Stimulated activated CD8-positive, alpha-beta memory T cell treated with anti-CD3 and anti-CD28 coated beads, Interleukin-15, amount 100 ng/mL, for 24 hours (primary cell): ENCODE data around the gene HOOK2.
"Not testable (repeated sequence)": the region's sequence is repeated elsewhere in the genome, so short reads cannot be mapped to it uniquely, and the experiment has no call there.

Source experiments
- DNase-seq: peaks from one replicate; pipeline ENCODE4 v3.0.0-alpha.2; 2020; ENCODE audit warnings: low read depth

Gene HOOK2

DNA sequence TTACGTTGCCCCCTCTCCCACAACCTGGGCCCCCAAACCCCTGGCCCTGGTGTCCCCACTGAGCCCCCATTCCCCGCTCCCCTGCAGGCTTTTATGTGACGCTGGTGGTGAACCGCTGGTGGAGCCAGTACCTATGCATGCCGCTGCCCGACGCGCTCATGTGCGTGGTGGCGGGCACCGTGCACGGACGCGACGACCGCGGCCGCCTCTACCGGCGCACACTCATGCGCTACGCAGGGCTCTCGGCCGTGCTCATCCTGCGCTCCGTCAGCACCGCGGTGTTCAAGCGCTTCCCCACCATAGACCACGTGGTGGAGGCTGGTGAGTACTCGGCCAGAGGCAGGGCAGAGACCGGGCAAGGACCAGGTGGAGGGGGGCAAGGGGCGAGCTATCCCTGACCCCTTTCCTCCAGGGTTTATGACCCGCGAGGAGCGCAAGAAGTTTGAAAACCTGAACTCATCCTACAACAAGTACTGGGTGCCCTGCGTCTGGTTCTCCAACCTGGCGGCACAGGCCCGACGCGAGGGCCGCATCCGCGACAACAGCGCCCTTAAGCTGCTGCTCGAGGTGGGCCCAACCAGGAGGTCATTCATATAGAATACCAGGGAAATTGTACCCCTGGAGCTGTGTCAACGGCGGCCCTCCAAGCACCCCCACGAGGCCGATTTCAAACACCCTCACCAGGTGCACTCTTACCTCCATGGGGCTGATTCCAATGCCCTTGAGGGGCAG lies 20.7 kb downstream of the HOOK2 start:
- DNase-seq: no peak

DNA sequence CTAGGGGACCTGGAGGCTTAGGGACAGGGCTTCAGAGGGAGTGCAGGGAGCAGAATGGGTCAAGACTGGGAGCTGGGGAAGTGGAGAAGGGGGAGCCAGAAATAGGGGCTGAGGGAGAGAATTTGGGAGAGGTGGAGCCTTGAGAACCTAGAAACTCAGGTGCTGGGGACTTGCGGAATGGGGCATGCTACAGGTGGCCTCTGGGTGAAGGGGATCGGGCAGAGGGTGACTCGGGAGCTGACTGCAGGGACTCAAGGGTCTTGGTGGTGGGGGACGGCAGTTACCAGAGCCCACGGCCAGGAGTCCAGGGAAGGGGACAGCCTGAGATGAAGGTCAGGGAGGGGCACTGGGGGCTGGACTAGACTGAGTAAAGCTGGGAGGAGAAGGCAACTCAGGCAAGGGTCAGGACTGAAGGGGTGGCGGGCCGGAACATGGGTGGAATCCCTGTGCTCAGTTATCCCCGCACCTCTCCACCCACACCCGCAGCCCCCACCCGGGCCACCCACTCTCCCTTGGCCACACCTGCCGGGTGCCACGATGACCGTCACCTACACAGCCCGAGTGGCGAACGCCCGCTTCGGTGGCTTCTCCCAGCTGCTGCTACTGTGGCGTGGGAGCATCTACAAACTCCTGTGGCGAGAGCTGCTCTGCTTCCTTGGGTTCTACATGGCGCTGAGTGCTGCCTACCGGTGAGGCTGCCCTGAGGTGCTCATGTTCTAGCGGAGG lies 23.1 kb downstream of the HOOK2 start:
- DNase-seq: no peak

DNA sequence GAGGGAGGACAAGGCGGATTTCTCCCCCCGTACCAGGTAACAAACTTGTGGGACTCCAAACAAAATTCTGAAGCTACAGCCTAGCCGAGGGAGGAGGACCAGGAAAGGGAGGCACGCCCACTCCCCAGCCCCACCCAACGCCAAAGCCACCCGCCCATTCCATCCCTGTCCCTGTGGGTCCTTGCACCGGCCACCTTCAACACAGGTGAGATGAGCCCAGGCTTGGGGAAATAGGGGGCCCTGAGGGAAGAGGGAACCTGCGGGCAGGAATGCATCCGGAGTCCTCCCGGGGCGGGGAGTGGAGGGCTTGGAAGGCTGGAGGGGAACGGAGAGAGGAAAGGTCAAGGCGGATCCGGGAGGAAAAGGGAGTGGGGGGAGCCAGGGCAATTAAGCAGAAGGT lies 23.7 kb downstream of the HOOK2 start, which contains the start of gene BEST2:
Gene BEST2, plus strand, starts transcription at position 157 of the 400 bp plus-strand sequence. CDS start 802 bp downstream, outside the sequence.
- DNase-seq: no peak

DNA sequence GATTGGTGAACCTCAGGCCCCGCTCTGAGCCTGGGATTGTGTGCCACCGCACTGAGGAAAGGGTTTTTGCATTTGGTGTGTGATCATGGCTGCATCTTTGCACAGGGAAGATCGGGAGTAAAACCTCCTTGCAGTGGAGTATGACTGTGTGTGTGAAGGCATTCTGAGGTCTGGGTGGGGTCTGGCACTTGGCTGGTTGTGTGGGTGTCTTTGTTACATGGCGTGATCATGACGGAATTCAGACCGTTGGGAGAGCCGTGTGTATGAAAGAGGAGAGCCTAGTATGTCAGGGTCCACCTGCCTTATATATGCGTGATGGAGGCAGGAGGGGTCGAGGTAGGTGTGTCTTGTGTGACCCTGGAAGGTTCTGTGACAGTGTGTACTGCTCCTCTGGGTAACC lies 24.5 kb downstream of the HOOK2 start:
- no peak for DNase-seq

DNA sequence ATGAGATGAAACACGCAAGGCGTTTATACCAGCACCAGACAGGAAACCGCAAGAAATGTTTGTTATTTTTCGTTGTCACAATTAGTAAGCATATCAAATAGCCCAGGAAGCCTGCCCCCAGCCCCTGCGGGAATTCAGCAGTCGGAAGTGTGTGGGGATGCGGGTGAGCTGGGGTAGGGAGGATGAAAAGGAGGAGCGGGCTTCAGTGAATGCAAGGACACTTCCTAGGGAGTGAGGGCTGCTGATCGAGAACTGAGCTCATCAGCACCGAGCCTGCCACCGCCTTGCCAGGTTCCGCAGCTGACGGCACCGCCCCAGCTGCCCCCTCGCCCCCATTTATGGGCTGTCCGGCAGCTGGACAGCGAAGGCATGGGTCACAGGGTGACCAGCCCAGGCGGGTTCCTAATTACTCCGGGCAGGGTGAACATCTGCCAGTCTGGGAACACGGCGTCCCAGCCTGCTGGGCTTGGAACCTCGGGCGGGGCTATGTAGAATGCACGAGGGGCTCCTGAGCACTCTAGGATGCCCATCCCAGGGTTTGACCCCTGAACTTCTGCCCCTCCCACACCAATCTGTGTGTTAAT lies 25.3 kb downstream of the HOOK2 start:
- no peak for DNase-seq

DNA sequence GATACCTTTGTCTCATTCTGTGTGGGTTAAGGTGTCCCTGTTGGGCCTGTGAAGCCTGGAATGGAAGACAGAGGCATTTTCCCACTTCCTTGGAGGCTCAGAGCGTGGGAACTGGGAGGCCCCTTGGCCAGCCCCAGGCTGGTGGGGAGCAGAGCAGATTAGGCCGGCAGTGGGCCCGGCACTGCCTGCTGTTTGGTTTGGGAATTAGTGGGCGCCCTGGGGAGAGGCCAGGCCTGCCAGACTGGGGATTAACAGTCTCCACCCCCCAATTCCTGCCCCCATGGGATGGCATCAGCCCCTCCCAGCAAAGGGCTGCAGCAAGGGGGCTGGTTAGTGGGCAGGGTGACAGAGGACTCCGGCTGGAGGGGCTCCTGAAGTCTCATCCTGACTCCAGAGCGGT lies 26.9 kb downstream of the HOOK2 start:
- DNase-seq: no peak

DNA sequence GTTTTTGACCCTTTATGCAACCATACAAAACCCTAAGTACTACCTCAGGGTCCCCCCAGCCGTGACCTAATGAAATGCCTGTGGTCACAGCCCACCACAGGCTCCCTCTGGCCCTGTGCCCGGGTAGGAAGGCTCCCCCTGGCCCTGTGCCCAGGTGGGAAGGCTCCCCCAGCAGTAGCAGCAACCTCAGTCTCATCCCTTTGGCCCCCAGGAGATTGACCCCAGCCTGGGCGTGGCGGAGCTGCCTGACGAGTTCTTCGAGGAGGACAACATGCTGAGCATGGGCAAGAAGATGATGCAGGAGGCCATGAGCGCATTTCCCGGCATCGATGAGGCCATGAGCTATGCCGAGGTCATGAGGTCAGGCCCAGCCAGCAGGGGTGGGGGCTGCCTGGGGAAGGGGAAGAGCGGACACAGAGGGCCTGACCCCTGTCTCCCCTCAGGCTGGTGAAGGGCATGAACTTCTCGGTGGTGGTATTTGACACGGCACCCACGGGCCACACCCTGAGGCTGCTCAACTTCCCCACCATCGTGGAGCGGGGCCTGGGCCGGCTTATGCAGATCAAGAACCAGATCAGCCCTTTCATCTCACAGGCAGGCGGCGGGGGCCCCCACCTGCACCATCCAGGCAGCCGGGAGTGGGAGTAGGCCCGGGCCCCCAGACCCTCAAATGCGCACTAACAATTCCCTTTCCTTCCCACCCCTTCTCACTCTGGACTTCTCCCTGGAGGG lies 30.0 kb downstream of the HOOK2 start:
- DNase-seq: no peak

DNA sequence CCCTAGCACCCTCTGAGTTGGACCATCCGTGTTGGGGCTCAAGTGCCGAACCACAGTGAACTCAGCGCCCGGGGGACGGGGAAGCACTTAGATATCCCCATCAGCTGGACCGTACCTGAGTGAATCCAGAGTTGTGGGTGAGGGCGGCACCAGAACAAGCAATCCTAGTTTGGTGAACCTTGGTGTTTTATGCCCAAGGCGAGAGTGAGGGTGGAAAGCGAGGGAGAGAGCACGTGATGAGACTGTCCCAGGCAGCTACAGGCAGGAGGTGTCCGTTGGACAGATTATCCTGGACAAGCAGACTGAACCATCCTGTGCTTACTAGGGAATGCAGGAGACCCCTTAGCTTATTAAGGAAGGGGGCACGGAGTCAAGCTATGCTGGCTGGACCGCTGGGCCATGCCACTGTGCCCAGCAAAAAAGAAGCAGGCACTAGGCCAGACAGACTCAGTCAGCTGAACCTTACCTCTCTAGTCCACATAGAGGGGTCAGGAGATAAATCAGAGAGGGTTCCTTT lies 37.5 kb downstream of the HOOK2 start:
- no peak for DNase-seq

DNA sequence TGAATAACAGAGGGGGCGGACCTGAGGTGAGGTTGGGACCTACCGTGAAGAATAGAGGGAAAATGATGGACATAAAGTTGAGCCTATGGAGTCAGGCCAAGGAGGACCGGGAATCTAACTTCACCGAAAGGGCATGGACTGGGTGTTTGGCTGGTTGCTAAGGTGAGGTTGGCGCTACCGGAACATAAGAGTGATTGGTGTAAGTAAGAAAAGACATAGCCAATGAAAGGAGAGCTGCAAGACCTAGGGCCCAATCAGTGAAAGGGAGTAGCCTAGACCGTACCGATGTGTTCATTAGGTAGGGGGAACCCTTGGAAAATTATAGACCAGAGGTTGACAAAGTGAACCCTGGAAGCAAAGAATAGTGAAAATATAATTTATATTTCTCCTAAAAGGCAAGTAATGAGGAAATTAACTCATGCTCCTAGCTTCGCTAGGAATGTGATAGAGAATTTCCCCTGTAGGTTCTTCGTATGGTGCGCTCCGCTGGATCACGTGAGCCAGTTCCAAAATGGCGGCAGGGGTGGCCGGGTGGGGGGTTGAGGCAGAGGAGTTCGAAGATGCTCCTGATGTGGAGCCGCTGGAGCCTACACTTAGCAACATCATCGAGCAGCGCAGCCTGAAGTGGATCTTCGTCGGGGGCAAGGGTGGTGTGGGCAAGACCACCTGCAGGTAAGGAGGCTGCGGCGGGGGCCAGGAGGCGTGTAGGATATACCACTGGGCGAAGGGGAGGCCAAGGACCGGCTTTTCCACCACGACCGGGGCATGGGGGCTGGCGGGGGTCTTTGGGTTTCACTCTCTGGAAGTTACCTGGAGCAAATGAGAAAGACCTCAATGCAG lies 38.1 kb downstream of the HOOK2 start, which contains the start of gene GET3:
Gene GET3, plus strand, starts transcription at position 503 of the 840 bp plus-strand sequence. Its CDS starts 9 bp downstream, at position 512.
- peak; percentile 53 for DNase-seq

DNA sequence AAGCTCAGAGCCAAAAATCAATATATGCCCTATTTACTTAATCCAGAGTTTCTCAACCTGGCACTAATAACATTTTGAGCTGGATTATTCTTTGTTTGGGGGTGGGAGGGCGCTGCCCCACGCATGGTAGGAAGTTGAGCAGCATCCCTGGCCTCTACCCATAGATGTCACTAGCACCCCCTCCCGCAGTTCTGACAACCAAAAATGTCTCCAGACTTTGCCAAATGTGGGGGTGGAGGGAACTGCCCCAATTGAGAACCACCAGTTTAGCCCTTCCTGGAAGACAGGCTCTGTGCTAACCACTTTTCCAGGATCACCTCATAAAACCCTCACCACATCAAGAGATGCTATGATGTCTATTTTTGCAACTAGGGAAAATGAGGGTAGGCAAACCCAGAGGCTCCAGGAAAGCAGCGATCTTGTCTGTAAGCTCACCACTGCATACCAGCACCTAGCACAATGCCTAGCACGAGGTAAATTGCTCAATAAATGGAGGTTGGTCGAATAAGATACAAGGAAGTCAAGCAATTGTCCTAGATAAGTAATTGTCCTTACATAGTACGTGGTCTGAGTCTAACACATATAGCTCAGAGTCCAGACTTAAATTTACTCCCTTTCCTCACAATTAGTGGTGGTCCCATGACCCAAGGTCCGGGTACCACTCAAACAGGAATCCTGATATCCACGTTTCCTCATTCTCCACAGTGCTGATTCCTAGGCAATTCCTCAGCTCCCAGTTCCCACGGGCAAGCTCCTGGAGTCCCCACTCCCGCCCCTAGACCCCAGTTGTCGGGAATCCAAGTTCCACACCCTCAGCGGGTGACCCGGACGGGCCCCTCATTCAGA lies 41.8 kb downstream of the HOOK2 start:
- no peak for DNase-seq

DNA sequence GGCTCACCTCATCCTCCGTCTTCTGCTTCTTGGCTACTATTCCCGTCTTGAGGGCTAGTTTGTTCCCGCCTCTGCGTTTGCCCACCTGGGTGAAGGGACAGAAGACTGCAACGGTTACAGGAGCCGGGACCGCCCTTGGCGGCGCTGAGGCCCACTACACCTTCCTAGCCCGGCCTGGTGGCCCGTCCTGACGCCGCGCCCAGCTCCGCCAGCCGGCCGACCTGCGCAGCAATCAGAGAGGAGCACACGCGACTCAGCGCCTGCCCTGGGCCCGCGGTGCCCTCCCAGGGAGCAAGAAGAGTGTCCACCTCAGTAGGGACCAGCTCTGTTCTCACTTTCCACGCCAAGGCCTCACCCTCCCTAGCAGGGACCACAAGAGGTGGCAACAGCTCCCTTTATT lies 44.0 kb downstream of the HOOK2 start:
- DNase-seq: no peak

DNA sequence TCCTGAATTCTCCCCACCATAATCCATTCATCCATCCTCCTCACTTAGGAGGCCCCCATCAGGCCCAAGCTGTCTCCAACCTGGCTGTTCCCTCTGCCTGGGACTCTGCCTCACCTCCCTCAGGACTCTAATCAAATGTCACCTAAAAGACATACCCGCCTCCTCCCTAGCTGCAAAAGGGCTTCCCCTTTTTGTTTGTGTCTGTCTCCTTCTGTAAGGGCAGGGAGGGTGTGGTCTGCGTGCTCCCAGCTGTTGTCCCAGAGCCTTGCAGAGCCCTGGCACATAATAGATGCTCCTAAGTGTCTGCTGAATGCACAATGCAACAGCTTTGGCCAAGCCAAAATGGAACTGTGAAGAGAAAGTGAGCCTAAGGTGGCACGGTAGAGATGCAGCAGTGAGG lies 45.3 kb downstream of the HOOK2 start:
- no peak for DNase-seq

DNA sequence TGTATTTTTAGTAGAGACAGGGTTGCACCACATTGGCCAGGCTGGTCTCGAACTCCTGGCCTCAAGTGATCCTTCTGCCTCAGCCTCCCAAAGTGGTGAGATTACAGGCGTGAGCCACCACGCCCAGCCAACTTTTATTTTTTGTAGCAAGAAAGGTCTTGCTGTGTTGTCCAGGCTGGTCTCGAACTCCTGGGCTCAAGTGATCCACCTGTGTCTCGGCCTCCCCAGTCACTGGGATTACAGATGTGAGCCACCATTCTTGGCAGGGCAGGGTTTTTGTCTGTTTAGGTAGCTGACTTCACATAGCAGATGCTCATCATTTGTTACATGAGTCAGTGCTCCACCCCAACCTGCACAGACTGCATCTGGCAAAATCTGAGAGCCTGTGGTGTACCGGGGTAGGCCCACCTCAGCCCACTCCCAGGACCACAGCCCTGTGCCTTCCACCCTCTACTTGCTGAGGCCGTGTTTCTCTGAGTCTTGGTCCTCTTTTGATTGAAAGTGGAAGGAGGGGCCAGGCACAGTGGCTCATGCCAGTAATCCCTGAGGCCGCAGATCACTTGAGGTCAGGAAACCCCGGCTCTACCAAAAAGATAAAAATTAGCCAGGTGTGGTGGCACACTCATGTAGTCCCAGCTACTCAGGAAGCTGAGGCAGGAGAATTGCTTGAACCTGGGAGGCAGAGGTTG lies 47.5 kb downstream of the HOOK2 start:
- DNase-seq: no peak

DNA sequence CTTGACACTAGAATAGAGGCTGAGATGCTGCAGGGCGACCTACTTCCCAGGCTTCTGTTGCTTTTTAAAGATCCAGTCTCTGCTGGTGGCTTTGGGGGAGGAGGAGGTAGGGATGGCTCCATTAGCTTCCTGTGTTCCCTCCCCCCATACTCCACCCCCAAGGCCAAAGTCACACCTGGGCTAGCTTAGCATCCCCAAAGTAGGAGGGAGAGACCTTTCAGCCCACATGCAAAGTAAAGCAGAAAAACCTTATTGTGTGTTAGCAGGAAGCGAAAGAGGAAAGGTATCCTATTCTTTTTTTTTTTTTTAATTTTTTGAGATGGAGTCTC lies 48.4 kb downstream of the HOOK2 start:
- DNase-seq: no peak

DNA sequence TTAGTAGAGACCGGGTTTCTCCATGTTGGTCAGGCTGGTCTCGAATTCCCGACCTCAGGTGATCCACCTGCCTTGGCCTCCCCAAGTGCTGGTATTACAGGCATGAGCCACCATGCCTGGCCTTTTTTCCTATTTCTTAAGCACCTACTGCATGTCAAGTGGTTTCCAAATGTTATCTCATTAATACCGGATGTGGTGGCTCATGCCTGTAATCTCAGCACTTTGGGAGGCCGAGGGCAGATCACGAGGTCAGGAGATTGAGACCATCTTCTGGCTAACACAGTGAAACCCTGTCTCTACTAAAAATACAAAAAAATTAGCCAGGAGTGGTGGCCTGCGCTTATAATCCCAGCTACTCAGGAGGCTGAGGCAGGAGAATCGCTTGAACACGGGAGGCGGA lies 49.7 kb downstream of the HOOK2 start:
- not testable (repeated sequence) for DNase-seq

DNA sequence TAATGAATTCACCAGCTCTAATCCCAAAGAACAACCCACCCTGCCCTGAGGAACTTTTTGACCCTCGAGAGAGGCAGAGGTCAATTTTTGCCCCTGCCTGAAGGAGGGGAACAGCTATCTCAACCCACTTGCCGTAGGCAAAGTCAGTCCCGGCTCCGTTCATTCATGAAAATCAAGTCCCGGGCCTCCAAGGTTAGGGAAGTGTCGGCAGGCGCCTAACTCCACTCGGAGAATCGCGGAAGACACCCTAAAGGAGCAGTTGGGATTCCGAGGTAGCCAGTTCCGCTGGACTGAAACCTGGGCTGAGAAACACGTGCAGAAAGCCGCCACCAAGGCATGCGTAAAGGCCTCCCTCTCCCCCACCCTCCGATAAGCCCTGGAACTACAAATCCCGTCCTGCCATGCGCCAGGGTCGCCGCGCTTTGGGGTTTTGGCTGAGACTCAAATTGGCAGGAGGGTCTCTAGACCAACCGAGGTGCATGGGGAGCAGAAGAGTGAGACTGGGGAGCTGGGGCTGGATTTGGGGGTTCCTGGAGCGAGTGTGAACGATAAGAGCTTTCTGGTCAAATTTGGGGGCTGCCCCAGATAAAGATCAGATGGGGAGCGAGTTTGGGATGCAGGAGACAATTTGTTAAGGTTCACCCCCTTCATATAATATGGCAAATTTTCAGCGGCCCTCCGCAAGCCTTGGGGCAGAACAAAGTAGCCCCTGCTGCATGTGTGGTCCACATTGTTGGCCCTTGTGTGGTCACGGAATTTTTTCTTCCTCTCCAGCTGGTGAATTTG lies 51.5 kb downstream of the HOOK2 start, which contains the start of gene TNPO2:
Gene TNPO2, minus strand, starts transcription at position 292 of the 786 bp plus-strand sequence. CDS start 2,955 bp downstream, outside the sequence.
- peak; percentile 38 for DNase-seq

DNA sequence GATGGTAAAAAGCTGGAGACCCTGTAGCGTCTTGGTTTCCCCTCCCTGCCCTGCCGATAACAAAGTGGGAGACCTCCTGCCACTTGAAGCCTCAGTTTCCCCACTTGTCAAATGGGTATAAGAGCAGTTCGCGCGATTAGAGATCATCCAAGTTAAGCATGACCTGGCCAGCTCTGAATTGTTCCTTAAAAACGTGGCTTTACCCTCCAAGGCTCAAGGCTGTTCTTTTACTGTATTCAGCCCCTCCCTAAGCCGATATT lies 52.0 kb downstream of the HOOK2 start:
- DNase-seq: no peak

DNA sequence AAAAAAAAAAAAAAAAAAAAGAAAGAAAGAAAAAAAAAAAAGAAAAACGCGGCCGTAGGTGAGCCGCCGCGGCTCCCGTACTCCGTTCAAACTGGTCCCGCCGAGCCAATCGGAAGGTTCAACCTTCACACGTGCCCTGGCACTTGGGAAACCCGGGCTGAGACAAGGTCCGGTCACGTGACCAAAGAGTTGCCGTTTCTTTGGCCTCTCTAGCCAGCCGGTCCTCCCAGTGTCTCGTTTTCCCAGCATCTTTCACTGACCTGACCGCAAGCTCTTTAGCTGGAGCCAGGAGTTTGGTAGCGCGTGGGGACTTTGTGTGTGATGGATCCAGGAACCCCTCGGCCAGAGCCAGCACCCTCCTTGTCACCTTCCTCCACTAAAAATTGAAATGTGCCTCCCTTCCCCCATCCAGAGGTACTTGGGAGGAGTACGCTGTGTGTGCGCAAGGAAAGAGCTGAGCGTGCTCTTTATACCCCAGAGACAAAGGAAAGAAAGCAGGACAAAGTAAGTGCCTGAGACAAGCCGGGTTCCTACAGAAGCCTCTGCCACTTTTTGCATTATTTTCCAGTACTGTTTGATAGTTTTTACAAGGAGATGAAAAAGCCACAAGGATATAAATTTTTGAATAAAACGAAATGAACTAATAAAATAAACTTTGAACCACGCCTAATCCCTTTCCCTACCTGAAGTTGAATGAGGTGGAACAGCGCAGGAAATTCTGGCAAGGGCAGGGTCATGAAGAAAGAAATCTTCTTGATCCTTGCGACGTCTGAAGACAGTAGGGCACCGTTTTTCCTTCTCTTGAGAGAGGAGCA lies 52.6 kb downstream of the HOOK2 start:
- DNase-seq: peak; percentile 73
